Pancreas (tissue), 10 donors: Measurements from ENCODE around the gene DOC2A. TPM values are rescaled to one million over a fixed set of nuclear protein-coding genes. Genes with fewer than 3 reads are reported as not detected.
A peak's percentile ranks its signal among the peaks of the same experiment; 100 is the strongest.

Source experiments
- ATAC-seq, 4 donors: fragments of 200-7000 bp; cut with Tn5 transposase; one replicate each; pipeline versions ENCODE4 v1.8.0 to v1.9.1; 2020; ENCODE audit warnings: mild to moderate bottlenecking in 4 of 4, moderate library complexity in 4 of 4
- DNase-seq, 6 donors: peaks; one replicate each; pipeline ENCODE4 v3.0.0-alpha.2; 2020
- FAIRE-seq: peaks from 2 replicates; lab custom pipeline; 2012; peaks lifted over from hg19 to GRCh38; lab: Jason Lieb, UNC
- H3K27ac ChIP-seq, 4 donors: fragments of 200-600 bp; sonication (generic); 1 replicate in 3 of 4; 2 replicates in 1 of 4; pipeline versions ENCODE4 v1.5.0 to v1.8.0; 2020
- H3K27me3 ChIP-seq, 4 donors: fragments of 200-600 bp; one replicate each; pipeline ENCODE4 v1.8.0; 2021
- H3K36me3 ChIP-seq, 3 donors: fragments of 200-600 bp; sonication (generic) in 1 of 3; one replicate each; pipeline versions ENCODE4 v1.5.0 to v1.8.0; 2020 to 2021
- H3K4me1 ChIP-seq, 3 donors: fragments of 200-600 bp; one replicate each; pipeline ENCODE4 v1.8.0; 2021
- H3K4me3 ChIP-seq, 4 donors: fragments of 200-600 bp; sonication (generic) in 2 of 4; one replicate each; pipeline versions ENCODE4 v1.5.0 to v1.8.0; 2020 to 2021
- H3K9me3 ChIP-seq, 4 donors: fragments of 200-600 bp; one replicate each; pipeline ENCODE4 v1.8.0; 2021
- WGBS, 2 donors: extraction: QIAGEN DNeasy Blood & Tissue Kit; methylation state at CpG; one replicate each; pipeline ENCODE4 v1.1.7; 2013; 5-methylcytosine and 5-hydroxymethylcytosine counted together
- intact Hi-C, 3 donors: fragments of 100-400 bp; cut with DNase I; formaldehyde crosslinking; loops; one replicate each; pipeline versions ENCODE4 v1.11.1 to v1.14.2; 2022
- polyA plus RNA-seq, 2 donors: library from polyadenylated mRNA; stranded (reverse); fragments of 200-250 nt; gene quantifications; one replicate each; pipeline ENCODE4 v1.2.3, GENCODE V29; 2013
- total RNA-seq, 6 donors: library from RNA; stranded (reverse); fragmentation: NEBNext Ultra II Directional in 4 of 6; extraction: Animal tissue kit (Norgen Biotek cat#: 25700) in 4 of 6; gene quantifications; one replicate each; pipeline versions ENCODE4 v1.2.1 to v1.2.4, GENCODE V29; 2021 to 2023
- TF ChIP-seq, protein P1 (sequence below), 4 donors: fragments of 200-600 bp; sonication (generic) in 3 of 4; IDR thresholded peaks; one replicate each; pipeline versions ENCODE4 v1.5.0 to v1.8.0; 2021; ENCODE audit warnings: antibody characterized with exemption in 4 of 4
- donor health status: healthy with polysubstance abuse.
- donor health status: DM: no; HTN: no; CAD: no; lungs with moderate emphysema.
- donor health status: DM: no; HTN: no; CAD: no.
- donor health status: control.
- donor health status: control.
- donor health status: Bipolar disorder and iron deficiency.
- donor health status: DM: yes; HTN: yes; CAD: no.
- donor health status: DM: no; HTN: no; CAD: no.
- donor health status: DM: no; HTN: no; CAD: no.
- donor health status: DM: yes; HTN: yes; CAD: no.

DOC2A gene
- total RNA-seq (1 to 10 TPM in 1 of 6 donors, under 1 TPM in 5; 0.19 to 1.9 (median 0.40) TPM), polyA plus RNA-seq (1 to 10 TPM; 2.6 to 4.4 TPM)

DNA sequence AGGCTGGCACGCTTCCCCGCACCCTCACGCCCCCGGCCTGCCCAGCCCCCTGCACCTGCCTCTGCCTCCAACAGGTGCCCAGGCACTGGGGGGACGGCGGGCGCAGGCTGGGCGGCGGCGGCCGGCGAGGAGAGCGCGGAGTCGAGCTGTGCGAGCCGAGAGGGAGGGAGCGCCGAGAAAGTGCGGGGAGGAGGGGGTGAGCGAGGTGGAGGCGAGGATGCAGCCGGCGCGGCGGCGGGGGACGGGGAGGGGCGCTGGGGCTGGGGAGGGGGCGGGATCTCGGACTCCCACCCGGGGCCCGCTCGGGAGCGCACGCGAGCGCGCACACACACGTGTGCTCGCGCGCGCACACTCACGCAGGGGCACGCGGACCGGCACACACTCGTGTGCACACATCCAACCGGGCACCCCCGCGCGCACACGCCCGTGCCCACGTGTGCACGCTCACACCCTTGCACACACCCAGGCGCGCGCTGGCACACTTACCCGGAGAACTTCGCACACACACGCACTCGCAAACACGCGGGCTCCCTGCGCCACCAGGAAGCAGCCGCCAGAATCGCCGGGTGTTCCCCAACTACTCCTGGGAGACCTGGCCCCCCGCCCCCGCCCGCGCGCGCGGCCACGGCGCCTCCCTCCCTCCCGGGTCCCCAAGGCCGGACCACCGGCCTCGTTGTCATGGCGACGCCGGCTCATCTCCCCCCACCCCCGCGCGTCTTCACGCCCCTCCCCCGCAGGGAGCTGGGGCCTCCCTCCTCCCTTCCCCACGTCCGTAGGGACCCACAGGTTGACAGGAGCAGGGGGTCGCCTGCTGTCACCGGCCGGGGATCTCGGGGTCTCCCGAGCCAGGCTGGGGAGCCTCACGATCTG lies at the start of gene DOC2A:
DOC2A (minus strand) TSS at position 184 of the 870 bp plus-strand sequence. CDS start 805 bp downstream, outside the sequence.
- FAIRE-seq (no peak), DNase-seq (peak in 2 of 6 donors; percentile 64 to 74), ATAC-seq (peak; percentile 33 to 61 (median 44))
- TF ChIP-seq, protein P1, sequence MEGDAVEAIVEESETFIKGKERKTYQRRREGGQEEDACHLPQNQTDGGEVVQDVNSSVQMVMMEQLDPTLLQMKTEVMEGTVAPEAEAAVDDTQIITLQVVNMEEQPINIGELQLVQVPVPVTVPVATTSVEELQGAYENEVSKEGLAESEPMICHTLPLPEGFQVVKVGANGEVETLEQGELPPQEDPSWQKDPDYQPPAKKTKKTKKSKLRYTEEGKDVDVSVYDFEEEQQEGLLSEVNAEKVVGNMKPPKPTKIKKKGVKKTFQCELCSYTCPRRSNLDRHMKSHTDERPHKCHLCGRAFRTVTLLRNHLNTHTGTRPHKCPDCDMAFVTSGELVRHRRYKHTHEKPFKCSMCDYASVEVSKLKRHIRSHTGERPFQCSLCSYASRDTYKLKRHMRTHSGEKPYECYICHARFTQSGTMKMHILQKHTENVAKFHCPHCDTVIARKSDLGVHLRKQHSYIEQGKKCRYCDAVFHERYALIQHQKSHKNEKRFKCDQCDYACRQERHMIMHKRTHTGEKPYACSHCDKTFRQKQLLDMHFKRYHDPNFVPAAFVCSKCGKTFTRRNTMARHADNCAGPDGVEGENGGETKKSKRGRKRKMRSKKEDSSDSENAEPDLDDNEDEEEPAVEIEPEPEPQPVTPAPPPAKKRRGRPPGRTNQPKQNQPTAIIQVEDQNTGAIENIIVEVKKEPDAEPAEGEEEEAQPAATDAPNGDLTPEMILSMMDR (IDR thresholded peaks at IDR 0.05), result no peak
- H3K4me3 ChIP-seq, result peak within 1 kb of the TSS in 3 of 4 donors; percentile 18 to 50 (median 28)
- WGBS, 2 donors, result 1 to 2% methylated on average over 48 to 99 of the region's 99 CpGs
- no peaks in the 10 kb centered on the region for H3K4me1 ChIP-seq
- intact Hi-C loops, result no loop called here
- H3K9me3 ChIP-seq, result no peaks in the 10 kb centered on the region
- H3K27ac ChIP-seq, result no peak within 1 kb of the TSS
- H3K36me3 ChIP-seq, result no peaks in the 10 kb centered on the region
- peaks cover 0 to 10% (median 2%) of the 10 kb centered on the region in 4 donors for H3K27me3 ChIP-seq

DNA sequence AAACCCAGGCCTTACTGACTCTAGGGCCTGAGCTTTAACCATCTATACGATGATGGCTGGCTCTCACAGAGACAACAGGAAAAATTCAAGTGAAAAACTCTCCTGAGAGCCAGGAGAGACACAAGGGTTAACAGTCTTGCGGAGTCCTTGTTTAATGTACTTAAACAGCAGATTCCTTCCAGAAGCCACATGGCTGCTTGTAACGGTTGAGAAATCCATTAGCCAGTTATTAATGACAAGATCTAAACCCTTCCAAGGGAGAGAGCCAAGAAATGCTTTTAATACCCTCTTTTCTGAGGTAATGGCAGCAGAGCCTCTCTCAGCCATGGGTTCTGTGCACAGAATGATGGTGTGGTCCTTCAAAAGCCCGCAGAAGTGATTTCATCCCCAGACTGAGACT lies 49.5 kb upstream of the DOC2A start:
- intact Hi-C loops, result no loop called here
- WGBS, 2 donors, result 87 to 93% methylated on average over 4 of the region's 4 CpGs
- Histone ChIP-seq H3K4me3 (no peak overlapping the region), H3K27ac (no peak overlapping the region), H3K4me1 (peaks cover 9 to 12% (median 12%) of the 10 kb centered on the region in 3 donors), H3K27me3 (no peaks in the 10 kb centered on the region), H3K36me3 (no peaks in the 10 kb centered on the region), H3K9me3 (no peaks in the 10 kb centered on the region)
- ATAC-seq (no peak), DNase-seq (no peak), FAIRE-seq (no peak)
- TF ChIP-seq, protein P1 (IDR thresholded peaks at IDR 0.05), result no peak

DNA sequence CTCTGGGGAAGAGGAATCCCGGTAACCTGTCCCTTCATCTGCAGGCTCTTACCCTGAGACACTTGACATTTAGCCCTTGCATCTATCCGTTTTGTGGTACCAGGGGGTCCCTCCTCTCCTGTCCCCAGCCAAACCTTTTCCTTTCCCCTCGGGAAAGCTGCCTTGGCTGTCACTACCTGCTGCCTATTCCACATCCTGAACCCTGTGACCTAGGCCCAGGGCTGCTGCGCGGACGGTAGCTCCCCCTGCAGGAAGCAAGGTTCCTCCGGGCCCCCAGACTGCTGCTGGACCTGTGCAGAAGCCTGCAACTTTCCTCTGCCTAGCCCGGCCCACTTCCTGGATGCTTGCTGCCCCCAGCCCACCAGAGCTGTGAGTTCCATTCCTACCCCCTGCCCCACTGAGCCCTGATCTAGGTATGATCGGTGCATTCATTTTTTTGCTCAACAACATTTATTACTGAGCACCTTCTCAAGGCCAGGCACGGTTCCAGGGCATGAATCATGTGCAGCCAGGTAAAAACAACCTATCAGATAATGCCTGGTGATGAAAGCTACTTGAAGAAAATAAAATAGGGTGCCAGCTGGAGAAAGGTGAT lies 44.2 kb upstream of the DOC2A start:
- 19 to 34% methylated on average over 10 of the region's 10 CpGs for WGBS, 2 donors

DNA sequence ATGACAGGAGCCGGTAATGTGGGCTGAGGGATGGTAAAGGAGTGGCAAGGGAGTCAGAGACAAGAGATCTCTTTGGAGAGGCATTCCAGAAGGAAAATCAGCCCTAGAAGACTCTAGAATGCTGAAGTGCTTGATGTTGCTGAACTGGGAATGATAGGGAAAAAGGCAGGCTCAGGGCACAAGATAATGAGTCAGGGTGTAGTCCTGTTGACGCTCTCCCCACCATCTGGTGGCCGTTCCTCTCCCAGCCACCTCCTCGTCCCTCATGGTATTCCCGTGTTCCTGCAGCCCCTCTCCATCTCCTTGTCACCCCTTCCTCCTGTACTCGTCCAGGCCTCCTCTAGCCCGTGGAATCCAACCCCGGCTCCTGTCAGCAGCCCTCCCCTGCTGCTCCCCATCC lies 43.6 kb upstream of the DOC2A start:
- H3K4me1 ChIP-seq, result peaks cover 11 to 15% (median 13%) of the 10 kb centered on the region in 3 donors
- DNase-seq (peak in 1 of 6 donors; percentile 63), ATAC-seq (no peak), FAIRE-seq (no peak)
- 78 to 88% methylated on average over 8 of the region's 8 CpGs for WGBS, 2 donors
- no peaks in the 10 kb centered on the region for H3K36me3 ChIP-seq
- H3K27me3 ChIP-seq, result no peaks in the 10 kb centered on the region
- TF ChIP-seq, protein P1 (IDR thresholded peaks at IDR 0.05), result no peak
- no peak overlapping the region for H3K4me3 ChIP-seq
- no peaks in the 10 kb centered on the region for H3K9me3 ChIP-seq
- peak overlapping the region in 2 of 4 donors; percentile 79 to 83 for H3K27ac ChIP-seq
- intact Hi-C loops, result no loop called here

More for the DNA sequence above, 44.2 kb upstream of the DOC2A start:
- no peaks in the 10 kb centered on the region for H3K36me3 ChIP-seq
- H3K4me3 ChIP-seq, result no peak overlapping the region
- H3K27me3 ChIP-seq, result no peaks in the 10 kb centered on the region
- intact Hi-C loops, result no loop called here
- ATAC-seq (peak; percentile 74 to 81 (median 78)), FAIRE-seq (no peak), DNase-seq (peak; percentile 77 to 92 (median 88))
- H3K9me3 ChIP-seq, result no peaks in the 10 kb centered on the region
- TF ChIP-seq, protein P1 (IDR thresholded peaks at IDR 0.05), result peak in 1 of 4 donors; percentile 14
- H3K4me1 ChIP-seq, result peaks cover 11 to 15% (median 13%) of the 10 kb centered on the region in 3 donors
- peak overlapping the region; percentile 60 to 83 (median 70) for H3K27ac ChIP-seq
